Mammary epithelial cell (primary cell): ENCODE results near the gene IL6R.

Source experiments
- EZH2 ChIP-seq: IDR thresholded peaks from 2 replicates; pipeline ENCODE4 v1.6.1; 2012; ENCODE audit warnings: low read length, inconsistent platforms, borderline replicate concordance
- TF ChIP-seq, protein P1 (sequence below), 2 donors: IDR thresholded peaks in 1 of 2; conservative IDR thresholded peaks in 1 of 2; 2 replicates each; pipeline ENCODE4 v1.5.1; 2011 to 2012; ENCODE audit warnings: inconsistent platforms in 2 of 2, low read length in 2 of 2, mild to moderate bottlenecking in 2 of 2, control low read depth in 1 of 2, low read depth in 1 of 2; ENCODE audit not compliant: insufficient read depth in 1 of 2; ENCODE audit errors: extremely low read depth in 1 of 2

DNA sequence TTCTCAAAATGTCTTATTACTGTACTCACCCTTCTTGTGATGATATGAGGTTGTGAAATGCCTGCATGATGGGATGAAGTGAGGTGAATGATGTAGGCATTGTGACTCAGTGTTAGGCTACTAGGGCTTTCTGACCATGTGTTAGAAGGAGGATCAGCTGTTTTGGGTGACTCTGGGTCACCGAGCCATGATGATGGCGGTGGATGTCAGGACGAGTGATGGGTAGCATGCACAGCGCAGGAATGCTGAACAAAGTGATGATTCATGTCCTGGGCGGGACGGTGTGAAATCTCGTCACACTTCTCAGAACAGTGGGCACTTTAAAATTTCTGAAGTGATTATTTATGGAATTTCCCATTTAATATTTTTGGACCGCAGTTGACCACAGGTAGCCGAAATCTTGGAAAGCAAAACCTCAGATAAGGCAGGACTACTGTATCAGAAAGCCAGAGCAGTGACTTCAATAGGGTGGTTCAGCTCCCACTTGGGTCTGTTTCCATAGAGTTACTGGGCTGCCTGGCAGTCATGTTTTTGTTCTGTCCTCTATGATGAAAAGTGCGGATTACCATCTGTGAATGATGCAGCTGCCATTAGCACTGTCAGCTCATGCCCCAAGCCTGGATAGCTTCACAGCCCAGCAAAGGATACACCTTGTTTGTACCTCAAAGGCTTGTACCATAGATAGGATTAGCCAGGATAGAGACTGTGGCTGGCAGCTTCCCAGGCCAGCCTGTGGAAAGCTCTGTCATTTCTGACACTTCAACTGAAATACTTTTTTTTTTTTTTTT lies 26.6 kb downstream of the IL6R start:
- TF ChIP-seq, protein P1, sequence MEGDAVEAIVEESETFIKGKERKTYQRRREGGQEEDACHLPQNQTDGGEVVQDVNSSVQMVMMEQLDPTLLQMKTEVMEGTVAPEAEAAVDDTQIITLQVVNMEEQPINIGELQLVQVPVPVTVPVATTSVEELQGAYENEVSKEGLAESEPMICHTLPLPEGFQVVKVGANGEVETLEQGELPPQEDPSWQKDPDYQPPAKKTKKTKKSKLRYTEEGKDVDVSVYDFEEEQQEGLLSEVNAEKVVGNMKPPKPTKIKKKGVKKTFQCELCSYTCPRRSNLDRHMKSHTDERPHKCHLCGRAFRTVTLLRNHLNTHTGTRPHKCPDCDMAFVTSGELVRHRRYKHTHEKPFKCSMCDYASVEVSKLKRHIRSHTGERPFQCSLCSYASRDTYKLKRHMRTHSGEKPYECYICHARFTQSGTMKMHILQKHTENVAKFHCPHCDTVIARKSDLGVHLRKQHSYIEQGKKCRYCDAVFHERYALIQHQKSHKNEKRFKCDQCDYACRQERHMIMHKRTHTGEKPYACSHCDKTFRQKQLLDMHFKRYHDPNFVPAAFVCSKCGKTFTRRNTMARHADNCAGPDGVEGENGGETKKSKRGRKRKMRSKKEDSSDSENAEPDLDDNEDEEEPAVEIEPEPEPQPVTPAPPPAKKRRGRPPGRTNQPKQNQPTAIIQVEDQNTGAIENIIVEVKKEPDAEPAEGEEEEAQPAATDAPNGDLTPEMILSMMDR (conservative IDR thresholded peaks at IDR 0.05 in 1 of 2, IDR thresholded peaks at IDR 0.05 in 1 of 2; ENCODE audit: extremely low read depth in 1 of 2, insufficient read depth in 1 of 2, low read depth in 1 of 2, low read length in 2 of 2) = no peak
- TF ChIP-seq EZH2 = no peak
